Epidermal melanocyte (primary cell): ENCODE data around the gene SLC6A18.

ENCODE experiments used
- DNase-seq: peaks from one replicate; pipeline ENCODE4 v3.0.0; 2011; ENCODE audit warnings: low spot score; ENCODE audit not compliant: insufficient read length

The SLC6A18 gene

DNA sequence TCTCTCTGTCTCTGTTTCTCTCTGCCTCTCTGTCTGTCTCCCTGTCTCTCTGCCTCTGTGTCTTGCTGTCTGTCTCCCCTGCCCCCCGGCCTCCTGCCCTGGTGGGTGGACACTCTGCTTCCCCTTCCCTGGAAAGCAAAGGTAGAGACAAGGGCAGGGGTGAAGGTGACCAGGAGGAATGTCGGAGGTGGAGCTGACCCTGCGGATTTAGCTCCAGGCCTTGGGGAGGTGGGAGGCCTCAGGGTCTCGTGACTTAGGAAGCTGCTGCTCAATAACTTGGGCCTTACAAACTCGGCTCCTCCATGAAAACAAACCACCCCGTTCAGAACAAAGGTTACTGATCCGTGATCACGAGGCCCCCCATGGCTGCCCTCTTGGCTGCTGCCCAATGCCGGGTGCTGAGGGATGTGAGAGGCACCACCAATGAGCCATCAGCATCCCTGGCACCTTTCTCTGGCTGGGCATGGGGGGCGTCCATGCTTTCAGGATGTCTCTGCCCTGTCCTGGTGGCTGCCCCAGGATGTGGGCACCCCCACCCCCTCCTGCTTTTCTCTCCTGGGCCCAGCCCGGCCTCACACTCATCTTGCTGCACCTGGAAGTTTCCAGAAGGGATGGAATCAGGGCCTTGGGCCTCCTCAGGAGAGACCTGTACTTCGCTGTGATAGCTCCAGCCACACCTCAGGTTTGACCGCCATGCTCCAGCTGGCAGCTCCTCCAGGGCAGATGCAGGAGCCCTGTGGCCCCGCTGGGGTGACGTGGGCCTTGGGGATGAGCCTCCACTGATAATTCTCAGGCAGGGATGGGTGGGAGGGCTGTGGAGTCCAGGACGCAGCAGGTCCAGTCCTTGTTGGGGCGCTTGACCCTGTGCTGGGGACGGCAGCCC, 38.6 kb upstream of the SLC6A18 start:
- no peak for DNase-seq

DNA sequence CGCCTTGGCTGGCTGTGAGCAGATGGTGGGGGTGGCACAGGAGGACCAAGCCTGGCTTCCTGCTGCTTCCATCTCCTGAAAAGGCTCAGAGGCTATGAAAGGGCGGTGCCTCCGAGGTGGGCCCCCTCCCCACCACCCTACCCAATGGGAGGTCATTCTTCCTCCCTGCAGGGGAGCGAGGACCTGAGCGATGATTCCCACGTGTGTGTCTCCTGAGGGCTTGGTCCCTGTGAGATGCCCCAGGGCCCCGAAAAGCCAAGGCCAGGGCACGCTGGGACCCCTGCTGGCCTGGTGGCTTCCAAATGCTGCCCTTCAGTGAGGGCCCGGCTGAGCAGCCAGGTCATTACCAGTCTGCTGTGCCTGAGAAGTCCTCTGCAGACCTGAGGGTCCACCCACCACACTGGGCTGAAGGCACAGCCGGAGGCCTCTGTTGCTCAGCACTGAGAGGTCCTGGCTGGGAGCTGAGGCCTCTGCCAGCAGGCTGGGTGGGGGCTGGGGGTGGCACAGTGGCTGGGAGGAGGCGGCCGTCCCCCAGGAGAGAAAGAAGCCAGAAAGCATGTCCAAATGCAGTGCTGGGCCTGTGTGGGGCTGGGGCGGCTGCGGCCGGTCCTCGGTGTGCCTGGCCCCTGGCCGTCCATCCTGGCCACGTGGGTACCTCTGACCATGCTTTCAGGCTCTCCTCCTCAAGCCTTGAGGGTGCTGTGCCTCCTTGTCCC, 37.8 kb upstream of the SLC6A18 start:
- no peak for DNase-seq

DNA sequence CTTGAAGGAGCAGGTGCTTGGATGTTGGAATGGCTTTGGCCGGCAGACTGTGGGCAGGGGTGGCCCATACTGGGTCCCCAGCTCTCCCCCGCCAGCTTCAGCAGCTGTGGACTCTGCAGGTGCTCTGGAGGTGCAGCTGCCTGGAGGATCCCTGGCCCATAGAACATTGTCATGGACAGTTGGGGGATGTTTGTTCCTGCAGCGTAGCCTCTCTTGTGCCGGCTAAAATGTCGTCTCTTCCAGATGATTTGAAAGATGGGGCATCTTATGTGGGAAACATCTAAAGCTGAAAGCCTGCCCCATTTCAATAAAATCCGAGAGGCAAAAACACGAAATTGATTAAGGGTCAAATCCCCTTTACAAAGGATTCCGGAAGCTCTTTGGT, 37.2 kb upstream of the SLC6A18 start:
- DNase-seq: no peak

DNA sequence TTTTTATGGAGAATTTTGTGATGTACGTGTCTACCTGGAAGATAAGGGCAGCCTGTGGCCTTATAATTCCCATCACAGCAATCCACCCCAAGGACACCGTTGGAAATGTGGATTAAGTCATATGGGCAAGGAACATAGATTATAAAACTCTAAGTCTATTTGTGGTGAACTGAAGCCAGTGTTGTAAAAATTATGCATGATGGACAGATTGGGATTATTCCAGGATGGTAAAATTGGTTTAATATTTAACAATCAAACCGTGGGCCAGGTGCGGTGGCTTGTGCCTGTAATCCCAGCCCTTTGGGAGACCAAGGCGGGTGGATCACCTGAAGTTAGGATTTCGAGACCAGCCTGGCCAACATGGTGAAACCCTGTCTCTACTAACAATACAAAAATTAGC, 36.7 kb upstream of the SLC6A18 start:
- DNase-seq: no peak

DNA sequence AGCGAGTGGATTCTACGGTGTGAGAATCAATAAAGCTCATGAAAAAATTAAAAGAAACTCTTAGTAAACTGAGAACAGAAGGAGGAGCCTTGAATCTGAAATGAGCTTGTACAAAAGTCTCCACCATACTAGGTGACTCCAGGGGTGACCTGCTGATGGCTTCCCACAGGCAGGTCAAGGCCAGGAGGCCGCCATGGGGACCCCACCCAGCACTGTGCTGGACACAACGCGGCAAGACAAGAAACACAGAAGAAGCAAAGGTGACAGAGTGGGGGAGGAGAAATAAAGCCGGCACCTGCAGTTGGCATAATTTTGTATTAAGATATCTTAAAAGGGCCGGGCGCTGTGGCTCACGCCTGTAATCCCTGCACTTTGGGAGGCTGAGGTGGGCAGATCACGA, 35.9 kb upstream of the SLC6A18 start:
- DNase-seq: no peak

DNA sequence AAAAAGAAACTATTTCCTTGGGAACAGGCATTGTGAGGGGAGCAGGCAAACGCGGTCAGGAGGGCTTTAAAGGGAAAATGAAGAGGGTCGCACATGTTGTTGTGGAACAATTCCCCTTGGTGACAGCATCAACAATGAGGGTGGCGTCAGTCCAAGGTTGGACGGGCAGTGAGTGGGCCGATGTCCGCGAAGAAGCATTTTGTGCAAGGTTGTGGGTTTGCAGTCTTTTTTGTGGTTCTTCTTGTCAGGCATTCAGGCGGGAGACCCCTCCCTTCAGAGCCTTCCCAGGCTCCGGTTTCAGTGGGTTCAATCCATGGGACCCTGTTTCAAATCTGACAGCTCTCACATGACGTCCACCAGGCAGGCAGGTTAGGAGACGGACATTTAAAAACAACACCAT, 34.9 kb upstream of the SLC6A18 start:
- no peak for DNase-seq

DNA sequence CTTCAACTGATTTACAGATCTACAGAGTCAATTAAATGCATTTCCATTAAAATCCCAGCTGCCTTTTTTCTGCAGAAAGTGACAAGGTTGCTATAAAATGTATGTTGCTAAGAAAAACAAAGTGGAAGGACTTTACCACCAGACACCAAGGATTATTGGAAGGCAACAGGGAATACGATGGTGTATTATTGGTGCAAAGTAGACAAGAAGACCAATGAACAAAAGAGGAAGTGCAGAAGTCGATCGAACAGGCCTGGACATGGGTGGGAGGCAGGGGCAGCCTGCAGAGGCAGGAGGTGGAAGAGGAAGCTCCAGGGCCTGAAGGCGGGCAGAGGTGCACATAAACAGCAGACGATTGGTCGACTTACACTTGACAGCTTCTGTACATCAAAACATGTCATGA, 34.3 kb upstream of the SLC6A18 start:
- DNase-seq: no peak

DNA sequence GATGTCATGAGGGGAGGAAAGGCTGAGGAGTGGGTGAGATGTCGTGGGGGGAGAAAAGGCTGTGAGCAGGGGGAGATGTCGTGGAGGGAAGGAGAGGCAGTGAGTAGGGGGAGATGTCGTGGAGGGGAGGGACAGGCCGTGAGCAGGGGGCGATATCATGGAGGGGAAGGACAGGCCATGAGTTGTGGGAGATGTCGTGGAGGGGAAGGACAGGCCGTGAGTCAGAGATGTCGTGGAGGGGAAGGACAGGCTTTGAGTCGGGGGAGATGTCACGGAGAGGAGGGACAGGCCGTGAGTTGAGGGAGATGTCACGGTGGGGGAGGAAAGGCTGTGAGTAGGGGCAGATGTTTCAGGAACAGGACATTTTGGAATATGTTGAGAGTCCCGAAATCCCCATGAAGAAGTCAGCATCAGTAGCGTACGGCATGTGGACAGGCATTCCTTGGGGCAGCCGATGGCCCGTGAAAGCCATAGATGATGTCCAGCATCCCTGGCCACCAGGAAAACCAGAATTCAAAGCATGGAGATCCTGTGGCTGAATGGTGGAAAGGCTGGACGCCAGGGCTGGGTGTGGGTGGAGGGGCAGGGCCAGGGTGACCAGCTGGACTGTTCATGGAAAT, 32.1 kb upstream of the SLC6A18 start:
- no peak for DNase-seq

DNA sequence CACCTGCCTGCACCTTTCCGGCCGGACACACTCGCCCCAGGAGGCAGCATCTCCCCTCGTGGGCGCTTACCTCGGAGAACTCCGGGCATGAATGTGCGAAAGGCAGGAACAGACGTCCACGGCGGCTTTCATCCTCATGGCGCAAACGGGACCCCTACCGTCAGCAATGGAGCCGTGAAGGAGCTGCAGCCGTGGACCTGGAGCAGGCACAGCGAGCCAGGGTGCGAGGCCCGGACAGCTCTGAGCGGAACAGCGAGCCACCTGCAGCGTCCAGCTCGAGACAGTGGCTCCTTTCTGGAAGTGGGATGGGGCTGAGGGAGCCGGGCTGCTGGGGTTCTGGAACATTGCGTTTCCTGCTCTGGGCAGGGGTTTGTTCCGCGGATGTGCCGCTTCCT, 31.6 kb upstream of the SLC6A18 start:
- no peak for DNase-seq

DNA sequence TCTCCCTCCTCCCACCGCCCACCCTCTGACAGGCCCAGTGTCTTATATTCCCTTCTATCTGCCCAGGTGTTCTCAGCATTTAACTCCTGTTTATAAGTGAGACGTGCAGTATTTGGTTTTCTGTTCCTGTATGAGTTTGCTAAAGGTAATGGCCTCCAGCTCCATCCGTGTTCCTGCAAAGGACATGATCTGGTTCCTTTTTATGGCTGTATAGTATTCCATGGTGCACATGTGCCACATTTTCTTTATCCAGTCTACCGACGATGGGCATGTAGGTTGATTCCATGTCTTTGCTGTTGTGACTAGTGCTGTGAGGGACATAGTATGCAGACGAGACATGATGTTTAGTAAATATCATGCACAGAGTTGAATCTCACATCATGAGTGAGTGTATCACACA, 30.8 kb upstream of the SLC6A18 start:
- DNase-seq: no peak

DNA sequence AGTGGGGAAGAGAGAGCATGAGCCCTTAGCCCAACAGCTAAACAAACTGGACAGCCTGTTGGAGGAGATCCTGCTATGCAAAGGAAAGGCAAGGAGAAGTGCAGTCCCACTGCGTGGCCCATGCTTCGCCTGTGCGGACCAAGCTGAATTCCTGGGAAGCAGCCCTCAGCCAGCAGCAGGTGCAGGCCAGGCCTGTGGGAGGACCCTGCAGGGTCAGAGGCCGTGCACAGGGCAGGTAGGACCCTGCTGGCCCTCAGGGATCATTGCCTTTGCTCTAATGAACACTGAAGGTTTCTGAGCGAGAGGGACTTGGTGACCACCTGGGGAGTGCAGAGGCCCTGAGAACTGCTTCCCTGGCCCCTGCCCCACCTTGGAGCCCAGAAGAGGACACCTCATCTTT, 29.7 kb upstream of the SLC6A18 start:
- DNase-seq: no peak

DNA sequence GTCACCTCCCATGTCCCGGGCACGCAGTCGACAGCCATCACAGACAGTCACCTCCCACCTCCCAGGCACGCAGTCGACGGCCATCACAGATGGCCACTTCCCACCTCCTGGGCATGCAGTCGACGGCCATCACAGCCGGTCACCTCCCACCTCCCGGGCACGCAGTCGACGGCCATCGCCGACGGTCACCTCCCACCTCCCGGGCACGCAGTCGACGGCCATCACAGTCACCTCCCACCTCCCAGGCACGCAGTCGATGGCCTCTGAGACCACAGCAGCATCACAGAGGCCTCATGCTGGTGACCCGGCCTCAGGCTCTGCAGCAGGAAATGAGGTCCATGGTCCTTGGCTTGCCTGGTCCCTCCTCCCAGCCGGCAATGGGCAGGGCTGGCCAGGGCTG, 29.3 kb upstream of the SLC6A18 start:
- DNase-seq: no peak

DNA sequence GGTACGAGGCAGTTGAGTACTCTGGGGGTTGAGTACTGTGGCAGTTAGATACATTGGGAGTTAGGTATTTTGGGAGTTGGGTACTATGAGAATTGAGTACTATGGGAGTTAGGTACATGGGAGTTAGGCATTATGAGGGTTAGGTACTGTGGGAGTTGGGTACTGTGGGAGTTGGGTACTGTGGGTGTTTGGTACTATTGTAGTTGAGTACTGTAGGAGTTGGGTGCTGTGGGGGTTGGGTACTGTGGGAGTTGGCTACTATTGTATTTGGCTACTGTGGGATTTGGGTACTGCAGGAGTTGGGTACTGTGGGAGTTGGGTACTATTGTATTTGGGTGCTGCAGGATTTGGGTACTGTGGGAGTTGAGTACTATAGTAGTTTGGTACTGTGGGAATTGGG, 28.6 kb upstream of the SLC6A18 start:
- no peak for DNase-seq

DNA sequence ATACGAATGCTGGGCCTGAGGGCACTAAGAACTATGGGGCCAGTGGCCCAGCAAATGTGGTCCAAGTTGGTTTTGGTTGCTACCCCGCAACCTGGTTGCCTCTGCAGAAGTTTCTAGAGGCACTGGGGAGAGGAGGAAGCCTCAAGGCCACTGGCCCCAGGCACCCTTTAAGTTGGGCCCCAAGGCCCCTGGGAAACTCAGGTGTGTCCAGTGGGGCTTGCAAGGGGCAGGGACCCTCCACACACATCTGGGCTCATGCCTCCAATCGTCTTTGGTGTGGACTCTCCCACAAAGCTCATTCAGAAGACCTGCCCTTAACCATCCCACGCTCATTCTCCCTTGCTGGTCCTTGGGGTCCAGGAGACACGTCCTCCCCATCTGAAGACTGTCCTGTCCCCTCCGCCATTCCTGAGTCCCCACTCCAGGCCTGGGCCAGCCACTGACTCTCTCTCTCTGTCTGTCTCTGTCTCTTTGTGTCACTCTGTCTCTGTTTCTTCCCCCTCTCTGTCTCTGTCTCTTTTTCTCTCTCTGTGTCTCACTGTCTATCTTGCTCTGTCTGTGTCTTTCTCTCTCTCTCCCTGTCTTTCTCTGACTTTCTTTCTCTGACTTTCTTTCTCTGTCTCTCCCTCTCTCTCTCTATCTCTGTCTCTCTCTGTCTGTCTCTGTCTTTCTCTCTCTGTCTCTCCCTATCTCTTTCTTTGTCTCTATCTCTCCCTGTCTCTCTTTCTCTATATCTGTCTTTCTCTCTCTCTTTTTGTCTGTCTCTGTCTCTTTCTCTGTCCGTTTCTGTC, 27.1 kb upstream of the SLC6A18 start:
- no peak for DNase-seq

DNA sequence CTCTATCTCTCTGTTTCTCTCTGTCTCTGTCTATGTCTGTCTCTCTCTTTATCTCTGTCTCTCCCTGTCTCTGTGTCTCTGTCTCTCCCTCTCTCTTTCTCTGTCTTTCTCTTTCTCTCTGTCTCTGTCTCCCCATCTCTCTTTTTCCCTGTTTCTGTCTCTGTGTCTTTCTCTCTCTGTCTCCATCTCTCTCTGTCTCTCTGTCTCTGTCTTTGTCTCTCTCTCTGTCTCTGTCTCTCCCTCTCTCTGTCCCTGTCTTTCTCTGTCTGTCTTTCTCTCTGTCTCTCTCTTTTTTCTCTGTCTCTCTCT, 25.9 kb upstream of the SLC6A18 start:
- DNase-seq: no peak

DNA sequence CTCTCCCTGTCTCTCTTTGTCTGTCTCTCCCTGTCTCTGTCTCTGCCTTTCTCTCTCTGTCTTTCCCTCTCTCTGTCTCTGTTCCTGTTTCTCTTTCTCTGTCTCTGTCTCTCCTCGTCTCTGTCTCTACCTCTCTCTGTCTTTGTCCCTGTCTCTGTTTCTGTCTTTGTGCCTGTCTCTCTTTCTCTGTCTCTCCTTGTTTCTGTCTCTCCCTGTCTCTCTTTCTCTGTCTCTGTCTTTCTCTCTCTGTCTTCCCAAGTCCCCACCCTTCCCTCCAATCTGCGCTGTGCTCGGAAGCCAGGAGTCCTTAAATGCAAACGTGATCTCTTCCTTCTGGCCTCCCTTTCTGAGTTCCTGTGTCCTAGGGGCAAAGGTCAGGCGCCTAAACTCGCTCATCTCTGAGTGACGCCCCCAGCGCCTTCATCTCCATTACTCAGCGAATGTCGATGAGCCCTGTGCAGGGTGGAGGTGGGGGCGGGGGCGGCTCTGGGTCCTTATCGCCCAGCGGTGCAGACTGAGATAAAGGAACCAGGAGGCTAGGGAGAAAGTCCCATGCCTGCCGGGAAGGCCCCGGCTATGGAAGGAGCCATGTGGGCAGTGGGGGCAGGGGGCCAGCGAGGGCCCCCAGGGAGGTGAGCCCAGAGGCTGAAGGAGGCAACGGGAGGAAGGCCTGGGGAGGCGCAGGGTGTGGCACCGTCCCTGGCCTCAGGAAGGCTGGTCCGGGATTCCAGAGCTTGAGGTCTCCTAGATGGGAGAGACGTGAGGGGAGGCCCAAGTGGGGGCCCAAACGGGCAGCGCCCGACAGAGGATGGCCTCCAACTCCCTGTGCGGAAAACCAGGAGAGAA, 25.3 kb upstream of the SLC6A18 start:
- DNase-seq: no peak

DNA sequence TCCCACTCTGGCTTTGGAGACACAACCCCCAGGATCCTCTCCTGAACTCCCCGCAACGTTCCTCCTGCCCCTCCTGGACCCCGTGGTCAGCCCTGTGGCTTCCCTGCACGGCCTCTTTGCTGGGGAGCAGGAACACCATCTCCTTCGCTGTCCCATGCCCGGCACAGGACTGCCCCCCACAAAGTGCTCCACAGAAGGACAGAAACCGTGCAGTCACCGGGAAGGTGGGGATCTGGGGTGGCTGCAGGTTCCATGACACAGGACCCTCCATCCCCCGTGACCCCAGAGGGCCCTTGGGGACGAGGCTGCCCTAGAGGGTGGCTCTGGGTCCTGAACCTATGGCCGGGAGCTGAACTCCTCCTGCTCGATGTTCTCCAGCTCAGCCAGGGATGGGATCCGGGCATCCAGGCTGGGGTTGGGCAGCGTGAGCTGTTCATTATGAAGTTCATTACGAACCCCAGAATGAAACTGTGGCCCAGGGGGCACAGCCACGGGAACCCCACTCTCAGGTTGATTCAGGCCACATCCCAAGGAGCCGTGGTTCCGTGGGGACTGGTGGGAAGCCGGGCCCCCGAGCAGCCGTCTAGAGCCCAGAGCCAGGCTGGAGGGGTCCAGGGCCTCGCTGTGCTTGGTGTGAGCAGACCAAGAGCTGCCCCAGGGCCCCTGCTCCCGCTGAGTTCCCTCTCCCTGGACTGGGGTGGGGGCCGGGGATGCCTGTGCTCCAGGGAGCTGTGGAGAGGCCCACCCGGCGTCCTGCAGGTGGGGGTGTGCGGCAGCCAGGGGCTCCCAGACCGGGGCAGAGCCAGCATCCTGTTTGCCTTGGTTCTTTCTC, 24.5 kb upstream of the SLC6A18 start:
- DNase-seq: no peak

DNA sequence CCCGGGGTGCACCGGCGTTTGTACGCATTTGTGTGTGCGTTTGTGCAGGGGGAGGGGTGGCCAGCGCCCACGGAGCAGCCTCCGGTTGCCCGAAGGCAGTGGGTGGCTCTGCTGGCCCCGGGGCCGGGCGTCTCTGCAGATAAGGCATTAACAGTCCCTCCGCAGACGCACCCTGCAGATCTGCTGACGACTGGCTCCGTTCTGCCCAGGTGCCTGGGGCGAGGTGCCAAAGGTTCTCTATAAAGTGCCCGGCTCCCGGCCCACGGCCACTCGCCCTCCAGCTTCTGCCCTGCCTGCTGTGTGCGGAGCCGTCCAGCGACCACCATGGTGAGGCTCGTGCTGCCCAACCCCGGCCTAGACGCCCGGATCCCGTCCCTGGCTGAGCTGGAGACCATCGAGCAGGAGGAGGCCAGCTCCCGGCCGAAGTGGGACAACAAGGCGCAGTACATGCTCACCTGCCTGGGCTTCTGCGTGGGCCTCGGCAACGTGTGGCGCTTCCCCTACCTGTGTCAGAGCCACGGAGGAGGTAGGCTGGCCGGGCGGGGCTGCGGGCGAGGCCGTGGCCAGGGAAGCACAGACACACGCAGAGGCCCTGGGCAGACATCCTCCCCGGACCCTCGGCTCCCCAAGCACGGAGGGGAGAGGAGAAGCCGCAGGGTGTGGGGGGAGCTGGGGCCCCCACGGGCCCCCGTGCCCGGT, 23.7 kb upstream of the SLC6A18 start, which contains the start of gene SLC6A19:
Gene SLC6A19, plus strand, starts transcription at position 269 of the 699 bp plus-strand sequence. Its CDS starts 56 bp downstream, at position 325.
- no peak for DNase-seq
